Activated naive CD8-positive, alpha-beta T cell treated with anti-CD3 and anti-CD28 coated beads for 36 hours (primary cell): ENCODE results near the gene PIGM. TPM values are rescaled to one million over a fixed set of nuclear protein-coding genes. Genes with fewer than 3 reads are reported as not detected.
A peak's percentile ranks its signal among the peaks of the same experiment; 100 is the strongest.

Source experiments
- DNase-seq: peaks from one replicate; pipeline ENCODE4 v3.0.0; 2021
- H3K27ac Mint-ChIP-seq: one replicate; pipeline ENCODE4 v1.8.0; 2022; ENCODE audit warnings: mild to moderate bottlenecking, moderate library complexity, mixed read lengths
- H3K27me3 Mint-ChIP-seq: one replicate; pipeline ENCODE4 v1.8.0; 2022; ENCODE audit warnings: mild to moderate bottlenecking, mixed read lengths
- H3K36me3 Mint-ChIP-seq: one replicate; pipeline ENCODE4 v1.8.0; 2021; ENCODE audit warnings: mild to moderate bottlenecking, mixed read lengths
- H3K4me1 Mint-ChIP-seq: one replicate; pipeline ENCODE4 v1.8.0; 2021; ENCODE audit warnings: mixed read lengths
- H3K4me3 Mint-ChIP-seq: one replicate; pipeline ENCODE4 v1.8.0; 2022; ENCODE audit warnings: mild to moderate bottlenecking, moderate library complexity, mixed read lengths
- H3K9me3 Mint-ChIP-seq: one replicate; pipeline ENCODE4 v1.8.0; 2022; ENCODE audit warnings: mixed read lengths
- total RNA-seq, 2 experiments: library from RNA; stranded (reverse); gene quantifications; one replicate each; pipeline ENCODE4 v1.2.3, GENCODE V29; 2021

PIGM gene
- total RNA-seq, 2 experiments from 2014 or later: 4.7 TPM

DNA sequence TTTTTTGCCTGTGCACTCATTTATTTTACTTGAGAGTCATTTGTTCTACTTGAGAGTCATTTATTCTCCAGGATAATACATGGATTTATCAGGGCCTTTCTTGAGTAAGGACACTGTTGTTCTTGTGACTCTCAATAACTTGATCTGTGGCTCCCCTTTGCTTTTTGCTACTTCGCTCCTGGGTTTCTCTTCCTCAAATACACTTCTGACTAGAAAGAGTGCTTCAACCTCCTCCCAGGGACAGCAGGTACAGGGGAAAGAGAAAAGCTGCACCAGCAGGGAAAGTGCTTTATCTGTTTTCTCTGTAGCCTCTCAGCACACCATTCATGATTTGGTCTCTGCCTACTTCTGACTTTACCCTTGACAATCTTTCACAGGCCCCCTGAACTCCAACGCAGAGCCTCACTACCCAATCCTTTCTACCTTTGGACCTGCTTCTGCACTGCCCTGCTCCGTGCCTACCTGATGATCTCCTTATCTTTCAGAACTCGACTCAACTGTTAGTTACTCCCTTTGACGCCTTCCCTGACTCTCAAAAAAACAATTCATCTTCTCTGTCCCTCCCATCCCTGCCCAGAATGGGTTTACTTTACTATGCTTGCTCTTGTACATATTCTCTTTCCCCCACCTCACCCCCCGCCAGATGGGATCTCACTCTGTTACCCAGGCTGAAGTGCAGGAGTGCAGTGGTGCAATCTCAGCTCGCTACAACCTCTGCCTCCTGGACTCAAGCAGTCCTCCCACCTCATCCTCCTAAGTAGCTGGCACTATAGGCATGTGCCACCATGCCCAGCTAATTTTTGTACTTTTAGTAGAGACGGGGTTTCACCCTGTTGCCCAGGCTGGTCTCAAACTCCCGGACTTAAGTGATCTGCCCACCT lies 15.6 kb upstream of the PIGM start:
- Mint-ChIP-seq H3K36me3 (no peaks in the 10 kb centered on the region), H3K27ac (peak overlapping the region; percentile 47), H3K27me3 (no peaks in the 10 kb centered on the region), H3K9me3 (no peaks in the 10 kb centered on the region), H3K4me1 (peaks cover 7% of the 10 kb centered on the region), H3K4me3 (peak overlapping the region; percentile 72)
- no peak for DNase-seq

DNA sequence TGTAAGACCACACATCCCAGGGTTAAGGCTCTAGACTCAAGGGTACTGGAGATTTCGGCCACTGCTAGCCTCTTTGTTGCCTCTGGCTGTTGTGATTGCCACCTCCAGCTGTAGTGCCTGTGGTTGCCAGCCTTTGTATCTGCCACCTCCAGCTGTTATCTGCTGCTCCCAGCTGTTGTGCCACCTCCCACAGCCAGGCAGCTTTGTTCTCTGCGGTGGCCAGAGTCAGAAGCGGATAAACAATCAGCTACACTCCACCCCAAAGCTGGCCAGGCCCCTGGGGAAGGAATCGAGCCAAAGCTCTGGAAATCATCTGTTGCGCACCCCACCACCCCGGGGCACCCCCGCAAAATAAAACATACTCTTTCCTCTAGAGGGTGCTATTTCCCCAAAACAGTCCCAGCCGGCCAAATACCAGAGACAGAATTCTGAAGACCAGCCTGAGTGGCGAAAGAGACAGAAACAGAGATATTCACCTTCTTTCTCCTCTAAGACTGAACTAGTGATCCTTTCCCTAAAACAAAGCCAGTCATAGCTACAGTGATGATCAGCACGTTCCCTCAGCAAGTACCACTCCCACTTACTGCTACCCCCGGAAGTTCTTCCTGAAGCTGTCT lies 14.8 kb upstream of the PIGM start:
- H3K36me3 Mint-ChIP-seq: no peaks in the 10 kb centered on the region
- no peaks in the 10 kb centered on the region for H3K9me3 Mint-ChIP-seq
- DNase-seq: peak; percentile 46
- peak overlapping the region; percentile 72 for H3K4me3 Mint-ChIP-seq
- H3K4me1 Mint-ChIP-seq: peaks cover 7% of the 10 kb centered on the region
- H3K27ac Mint-ChIP-seq: peak overlapping the region; percentile 47
- H3K27me3 Mint-ChIP-seq: no peaks in the 10 kb centered on the region

DNA sequence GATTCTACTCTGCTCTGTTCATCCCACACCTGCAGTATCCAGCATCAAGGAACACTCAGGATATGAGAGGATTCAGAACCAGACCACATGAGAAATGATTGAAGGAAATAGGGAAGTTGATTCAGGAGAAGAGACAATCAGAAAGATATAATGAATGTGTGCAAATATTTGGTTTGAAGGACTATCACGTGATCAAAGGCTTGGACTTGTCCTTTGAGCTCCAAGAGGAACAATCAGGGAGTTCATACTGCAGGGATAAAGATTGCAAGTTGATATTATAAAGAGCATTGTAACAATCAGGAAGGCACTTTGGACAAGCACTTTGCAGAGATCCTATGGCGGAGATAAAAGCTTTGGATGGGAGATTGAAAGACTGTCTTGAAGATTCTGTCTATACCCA lies 13.9 kb upstream of the PIGM start:
- no peaks in the 10 kb centered on the region for H3K9me3 Mint-ChIP-seq
- no peaks in the 10 kb centered on the region for H3K36me3 Mint-ChIP-seq
- peaks cover 7% of the 10 kb centered on the region for H3K4me1 Mint-ChIP-seq
- DNase-seq: no peak
- H3K27ac Mint-ChIP-seq: no peak overlapping the region
- H3K4me3 Mint-ChIP-seq: no peak overlapping the region
- no peaks in the 10 kb centered on the region for H3K27me3 Mint-ChIP-seq

- Mint-ChIP-seq H3K27ac (no peak overlapping the region), H3K9me3 (no peaks in the 10 kb centered on the region), H3K4me3 (no peak overlapping the region), H3K36me3 (no peaks in the 10 kb centered on the region), H3K27me3 (no peaks in the 10 kb centered on the region), H3K4me1 (peaks cover 7% of the 10 kb centered on the region)
- DNase-seq: no peak
These were observed 11.8 kb upstream of the PIGM start for GRCh38 chr1:160043543-160043942.

GRCh38 chr1:160040476-160040875 lies 8.7 kb upstream of the PIGM start:
- no peak for DNase-seq
- Mint-ChIP-seq H3K27me3 (no peaks in the 10 kb centered on the region), H3K9me3 (no peaks in the 10 kb centered on the region), H3K36me3 (no peaks in the 10 kb centered on the region), H3K4me3 (no peak overlapping the region), H3K4me1 (no peaks in the 10 kb centered on the region), H3K27ac (no peak overlapping the region)

DNA sequence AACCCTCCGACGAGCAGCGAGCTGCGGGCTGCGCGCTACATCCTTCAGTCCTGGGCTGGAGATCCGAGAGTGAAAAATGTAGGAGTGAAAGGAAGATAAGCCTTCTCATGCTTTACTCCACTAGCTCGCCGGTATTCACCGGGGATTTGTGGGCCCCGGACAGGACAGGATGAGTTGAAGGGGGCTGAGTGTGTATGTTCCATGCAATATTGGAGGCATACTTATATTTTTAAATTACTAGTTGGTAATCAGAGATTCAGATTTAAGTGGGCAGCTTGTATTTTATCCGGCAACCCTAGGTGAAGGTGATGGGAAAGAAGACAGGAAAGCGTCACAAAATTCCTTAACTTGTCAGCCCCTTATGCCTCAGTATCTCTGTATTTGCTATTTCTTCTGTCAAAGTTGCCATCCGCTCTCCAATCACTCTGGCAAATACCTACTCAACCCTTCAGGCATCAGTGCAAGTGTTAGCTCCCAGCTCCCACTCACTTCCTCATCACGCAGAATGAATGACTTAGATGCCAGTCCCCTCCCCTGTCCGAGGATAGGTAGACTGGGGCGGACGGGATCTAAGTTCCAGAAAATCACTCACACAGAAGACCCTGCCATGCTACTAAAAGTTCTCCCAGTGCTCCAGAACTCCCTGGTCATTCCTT lies 503 bp upstream of the PIGM start:
- DNase-seq: no peak
- H3K27ac Mint-ChIP-seq: peak overlapping the region; percentile 89
- peaks cover 22% of the 10 kb centered on the region for H3K4me1 Mint-ChIP-seq
- H3K36me3 Mint-ChIP-seq: peaks cover 3% of the 10 kb centered on the region
- H3K4me3 Mint-ChIP-seq: peak overlapping the region; percentile 96
- H3K27me3 Mint-ChIP-seq: no peaks in the 10 kb centered on the region
- H3K9me3 Mint-ChIP-seq: no peaks in the 10 kb centered on the region

GRCh38 chr1:160030657-160031364 lies 979 bp downstream of the PIGM start:
- DNase-seq: no peak

GRCh38 chr1:160028426-160028825 lies 3.4 kb downstream of the PIGM start:
- Mint-ChIP-seq H3K36me3 (peaks cover 7% of the 10 kb centered on the region), H3K4me1 (peaks cover 28% of the 10 kb centered on the region), H3K9me3 (no peaks in the 10 kb centered on the region), H3K4me3 (no peak overlapping the region), H3K27ac (no peak overlapping the region), H3K27me3 (no peaks in the 10 kb centered on the region)
- DNase-seq: no peak

More at GRCh38 chr1:160030657-160031364, 979 bp downstream of the PIGM start:
- H3K36me3 Mint-ChIP-seq: peaks cover 7% of the 10 kb centered on the region
- no peaks in the 10 kb centered on the region for H3K27me3 Mint-ChIP-seq
- peaks cover 25% of the 10 kb centered on the region for H3K4me1 Mint-ChIP-seq
- peak overlapping the region; percentile 96 for H3K4me3 Mint-ChIP-seq
- H3K27ac Mint-ChIP-seq: peak overlapping the region; percentile 89
- H3K9me3 Mint-ChIP-seq: no peaks in the 10 kb centered on the region

GRCh38 chr1:160025314-160025713 lies 6.5 kb downstream of the PIGM start:
- no peak for DNase-seq
- Mint-ChIP-seq H3K36me3 (peaks cover 7% of the 10 kb centered on the region), H3K9me3 (no peaks in the 10 kb centered on the region), H3K4me3 (no peak overlapping the region), H3K27ac (no peak overlapping the region), H3K4me1 (peaks cover 16% of the 10 kb centered on the region), H3K27me3 (no peaks in the 10 kb centered on the region)

- Mint-ChIP-seq H3K4me3 (no peak overlapping the region), H3K27me3 (no peaks in the 10 kb centered on the region), H3K27ac (no peak overlapping the region), H3K9me3 (no peaks in the 10 kb centered on the region), H3K36me3 (peaks cover 7% of the 10 kb centered on the region), H3K4me1 (peaks cover 12% of the 10 kb centered on the region)
- no peak for DNase-seq
These were observed 7.4 kb downstream of the PIGM start for GRCh38 chr1:160024195-160024905.

GRCh38 chr1:160022330-160023310 lies 9.2 kb downstream of the PIGM start:
- Mint-ChIP-seq H3K4me3 (no peak overlapping the region), H3K27ac (no peak overlapping the region), H3K36me3 (peaks cover 5% of the 10 kb centered on the region), H3K4me1 (peaks cover 8% of the 10 kb centered on the region), H3K9me3 (no peaks in the 10 kb centered on the region), H3K27me3 (no peaks in the 10 kb centered on the region)
- no peak for DNase-seq

DNA sequence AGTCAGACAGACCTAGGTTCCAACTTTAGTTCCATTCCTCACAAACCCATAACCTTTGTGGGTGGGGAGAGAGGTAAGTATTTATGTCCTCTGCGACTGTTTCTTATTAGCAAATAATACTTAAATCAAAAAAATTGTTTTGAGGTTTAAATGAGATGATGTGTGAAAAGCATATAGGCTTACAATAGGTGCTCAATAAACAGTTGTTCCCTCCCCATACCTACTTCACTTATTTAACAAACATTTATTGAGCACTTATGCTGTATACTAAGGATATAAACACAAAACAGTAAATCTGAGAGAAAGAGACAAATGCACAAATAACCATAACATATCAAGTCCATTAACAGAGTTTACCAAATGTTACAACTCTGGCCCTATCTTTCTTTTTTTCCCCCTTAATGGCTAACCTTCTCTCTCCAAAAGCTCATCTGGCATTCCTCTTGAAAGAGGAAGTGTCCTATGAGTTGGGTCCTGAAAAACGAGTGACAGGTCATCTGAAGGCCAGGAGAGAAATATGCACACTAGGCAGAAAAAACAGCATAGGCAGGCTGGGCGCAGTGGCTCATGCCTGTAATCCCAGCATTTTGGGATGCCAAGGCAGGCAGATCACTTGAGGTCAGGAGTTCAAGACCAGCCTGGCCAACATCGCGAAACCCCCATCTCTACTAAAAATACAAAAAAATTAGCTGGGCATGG lies 10.3 kb downstream of the PIGM start:
- Mint-ChIP-seq H3K4me3 (no peak overlapping the region), H3K9me3 (no peaks in the 10 kb centered on the region), H3K27ac (no peak overlapping the region), H3K4me1 (peaks cover 5% of the 10 kb centered on the region), H3K27me3 (no peaks in the 10 kb centered on the region), H3K36me3 (no peaks in the 10 kb centered on the region)
- no peak for DNase-seq

- Mint-ChIP-seq H3K9me3 (no peaks in the 10 kb centered on the region), H3K27ac (no peak overlapping the region), H3K27me3 (no peaks in the 10 kb centered on the region), H3K36me3 (no peaks in the 10 kb centered on the region), H3K4me1 (peaks cover 3% of the 10 kb centered on the region), H3K4me3 (no peak overlapping the region)
- no peak for DNase-seq
These were observed 11.6 kb downstream of the PIGM start for GRCh38 chr1:160020196-160020595.
